Hematopoietic multipotent progenitor cell treated with erythropoietin and hydrocortisone succinate and interleukin-3 and kit ligand, for 15 days (in vitro differentiated cells): ENCODE results near the gene TRAF2.

Source experiments
- DNase-seq: peaks from one replicate; pipeline ENCODE4 v3.0.0-alpha.2; 2015; ENCODE audit warnings: low spot score

The TRAF2 gene

DNA sequence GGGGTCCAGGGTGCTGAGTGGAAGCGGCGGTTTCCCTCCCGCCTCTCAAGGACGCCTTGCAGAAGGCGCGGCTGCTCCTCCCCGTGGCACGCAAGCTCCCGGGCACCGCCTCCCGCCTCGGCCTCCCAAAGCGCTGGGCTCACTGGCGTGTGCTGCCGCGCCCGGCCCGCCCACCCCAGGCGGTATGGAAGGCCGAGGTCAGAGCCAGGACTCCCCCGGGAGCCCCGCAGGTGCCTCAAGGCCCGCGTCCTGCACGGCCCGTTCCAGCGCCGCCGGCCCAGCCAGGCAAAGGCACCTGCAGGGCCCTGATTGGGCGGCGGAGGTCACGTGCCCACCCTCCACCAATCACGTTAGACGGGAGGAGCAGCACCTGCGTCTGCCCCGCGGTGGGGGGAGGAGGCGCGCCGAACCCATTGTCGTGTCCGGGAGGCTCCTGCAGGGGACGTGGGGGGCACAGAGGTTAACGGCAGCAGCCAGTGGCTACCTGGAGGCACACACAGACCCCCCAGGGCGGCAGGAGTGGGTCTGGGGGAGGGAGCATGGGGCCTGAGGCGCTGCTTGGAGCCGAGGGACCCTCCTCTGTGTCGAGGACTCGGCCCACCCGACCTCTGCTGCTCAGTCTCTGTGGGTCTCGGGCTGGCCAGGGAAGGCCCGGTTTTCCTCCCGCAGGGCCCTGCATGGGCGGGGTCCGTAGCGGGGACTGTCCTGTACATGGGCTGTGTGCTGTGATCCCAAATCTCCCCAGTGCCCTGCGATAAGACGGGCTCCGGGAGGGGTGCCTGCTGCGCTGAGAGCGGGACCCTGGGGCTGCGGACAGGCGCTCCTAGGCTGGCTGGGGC is 63.7 kb downstream of the TRAF2 start:
- DNase-seq = peak; percentile 93

DNA sequence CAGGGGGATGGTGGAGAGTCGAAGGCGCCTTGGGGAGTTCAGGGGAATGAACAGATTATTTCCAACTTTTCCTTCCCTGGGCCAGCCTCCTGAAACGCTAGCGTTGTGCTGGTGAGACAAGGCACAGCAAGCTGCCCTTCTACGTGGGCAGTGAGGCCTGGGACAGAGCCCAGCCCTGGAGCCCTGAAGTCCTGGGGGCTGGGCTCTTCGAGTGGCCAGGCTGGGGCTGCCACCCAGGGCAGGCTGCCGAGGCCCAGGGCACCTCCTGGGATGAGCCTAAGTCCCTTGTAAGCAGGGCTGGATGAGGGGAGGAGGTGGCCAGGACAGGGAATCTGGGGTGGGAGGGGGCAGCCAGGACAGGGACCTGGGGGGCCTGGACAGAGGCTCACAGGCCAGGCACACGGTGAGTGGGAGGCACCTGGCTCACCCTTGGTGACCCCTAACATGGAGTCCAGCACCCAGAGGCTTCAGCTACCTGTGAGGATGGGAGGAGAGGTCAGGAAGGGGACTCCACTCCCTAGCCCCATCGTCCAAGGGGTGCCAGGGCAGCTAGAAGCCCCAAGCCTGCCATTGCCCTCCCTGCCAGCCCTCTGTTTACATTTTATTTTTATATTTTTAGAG is 64.5 kb downstream of the TRAF2 start:
- DNase-seq = no peak

DNA sequence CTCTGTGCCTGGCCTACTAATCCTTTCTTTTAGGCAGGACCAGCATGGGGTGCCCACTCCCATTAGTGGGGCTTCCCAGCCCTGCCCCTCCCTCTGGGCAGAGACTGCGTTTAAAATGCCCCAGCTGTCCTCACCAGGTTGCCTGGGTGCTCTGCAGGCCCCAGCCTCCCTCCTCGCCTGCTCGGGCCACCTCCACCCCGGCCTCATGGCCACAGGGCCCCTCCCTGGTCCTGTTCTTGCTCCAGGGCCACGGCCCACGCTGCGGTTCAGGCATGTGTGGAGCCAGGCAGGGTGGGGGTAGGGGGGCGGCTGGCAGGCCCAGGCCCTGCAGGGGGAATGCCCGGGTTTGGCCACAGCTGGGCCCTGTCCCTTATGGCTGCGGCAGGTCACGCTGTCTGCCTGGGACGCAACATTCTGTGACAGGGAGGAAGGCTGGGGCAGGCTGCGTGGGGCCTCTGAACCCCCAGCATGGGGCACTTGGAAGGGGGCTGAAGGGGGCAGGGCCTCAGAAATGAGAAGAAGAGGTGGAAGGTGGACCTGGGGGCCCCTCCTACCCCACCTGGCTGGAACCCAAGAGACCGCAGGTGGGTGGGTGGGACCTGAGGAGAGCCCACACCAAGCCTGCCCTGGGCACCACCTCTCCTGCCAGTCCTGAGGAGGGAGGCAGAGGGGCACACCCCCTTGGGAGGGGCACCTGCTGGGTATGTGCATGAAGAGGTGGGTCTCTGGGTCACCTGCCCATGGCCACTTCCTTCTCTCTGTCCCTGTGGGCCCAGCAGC is 65.4 kb downstream of the TRAF2 start, which contains the start of gene LCN12:
Gene LCN12 (plus strand): TSS at position 733 of the 780 bp plus-strand sequence. CDS start 55 bp downstream, outside the sequence.
- DNase-seq = no peak

DNA sequence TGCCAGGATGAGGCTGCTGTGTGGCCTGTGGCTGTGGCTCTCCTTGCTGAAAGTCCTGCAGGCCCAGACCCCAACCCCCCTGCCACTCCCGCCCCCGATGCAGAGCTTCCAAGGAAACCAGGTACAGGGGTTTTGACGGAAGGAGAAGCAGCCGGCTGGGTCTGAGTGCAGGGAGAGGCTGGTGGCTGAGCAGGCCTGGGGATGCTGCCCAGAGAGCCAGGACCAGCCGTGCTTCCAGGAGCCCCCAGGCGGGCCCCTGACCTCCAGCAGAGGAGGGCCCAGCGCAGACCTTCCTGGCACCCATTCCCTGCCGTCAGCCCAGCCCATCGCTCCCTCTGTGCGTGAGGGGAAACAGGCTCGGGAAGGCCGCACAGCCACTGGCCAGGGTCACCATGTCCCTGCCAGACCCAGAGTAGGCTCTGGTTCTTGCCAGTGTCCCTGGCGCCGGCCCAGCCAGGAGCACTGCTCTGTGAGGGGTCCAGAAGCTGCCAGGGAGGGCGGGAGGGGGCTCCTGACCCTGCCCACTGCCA is 66.1 kb downstream of the TRAF2 start:
- DNase-seq = no peak

DNA sequence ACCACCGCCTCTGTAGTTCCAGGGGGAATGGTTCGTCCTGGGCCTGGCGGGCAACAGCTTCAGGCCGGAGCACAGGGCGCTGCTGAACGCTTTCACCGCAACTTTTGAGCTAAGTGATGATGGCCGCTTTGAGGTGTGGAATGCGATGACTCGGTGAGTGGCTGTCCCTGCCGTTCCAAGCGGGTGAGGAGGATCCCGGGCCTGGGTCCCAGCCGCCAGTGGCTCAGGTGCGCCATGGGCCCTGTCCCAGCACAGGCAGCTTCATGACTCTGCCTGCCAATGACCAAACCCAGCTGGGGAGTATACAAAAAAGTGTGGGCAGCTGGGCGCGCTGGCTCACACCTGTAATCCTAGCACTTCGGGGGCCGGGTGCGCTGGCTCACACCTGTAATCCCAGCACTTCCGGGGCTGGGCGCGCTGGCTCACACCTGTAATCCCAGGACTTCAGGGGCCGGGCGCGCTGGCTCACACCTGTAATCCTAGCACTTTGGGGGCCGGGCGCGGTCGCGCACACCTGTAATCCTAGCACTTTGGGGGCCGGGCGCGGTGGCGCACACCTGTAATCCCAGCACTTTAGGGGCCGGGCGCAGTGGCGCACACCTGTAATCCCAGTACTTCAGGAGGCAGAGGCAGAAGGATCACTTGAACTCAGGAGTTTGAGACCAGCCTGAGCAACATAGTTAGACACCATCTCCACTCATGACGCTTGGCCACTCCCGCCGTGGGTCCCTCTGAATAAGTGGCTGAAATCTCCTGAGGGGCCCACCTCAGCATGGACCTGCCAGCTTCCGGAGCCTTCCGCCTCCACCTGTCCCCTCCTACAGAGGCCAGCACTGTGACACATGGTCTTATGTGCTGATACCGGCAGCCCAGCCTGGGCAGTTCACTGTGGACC is 66.8 kb downstream of the TRAF2 start:
- DNase-seq = no peak

DNA sequence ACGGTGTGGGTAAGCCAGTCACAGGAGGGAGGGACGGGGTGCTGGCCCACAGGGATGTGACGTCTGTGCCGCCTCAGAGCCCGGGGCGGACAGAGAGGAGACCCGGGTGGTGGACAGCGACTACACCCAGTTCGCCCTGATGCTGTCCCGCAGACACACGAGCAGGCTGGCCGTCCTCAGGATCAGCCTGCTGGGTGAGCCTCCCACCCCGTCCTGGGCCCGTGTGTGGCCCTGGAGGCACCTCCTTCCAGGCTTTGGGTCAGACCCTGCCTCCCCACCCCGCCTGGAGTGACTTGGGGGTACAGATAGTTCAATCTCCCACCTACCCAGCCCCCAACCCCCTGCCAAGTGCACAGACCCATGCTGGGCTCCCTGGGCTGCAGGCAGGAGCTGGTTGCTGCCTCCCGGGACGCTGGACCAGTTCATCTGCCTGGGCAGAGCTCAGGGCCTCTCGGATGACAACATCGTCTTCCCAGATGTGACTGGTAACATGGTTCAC is 67.5 kb downstream of the TRAF2 start:
- DNase-seq = no peak

DNA sequence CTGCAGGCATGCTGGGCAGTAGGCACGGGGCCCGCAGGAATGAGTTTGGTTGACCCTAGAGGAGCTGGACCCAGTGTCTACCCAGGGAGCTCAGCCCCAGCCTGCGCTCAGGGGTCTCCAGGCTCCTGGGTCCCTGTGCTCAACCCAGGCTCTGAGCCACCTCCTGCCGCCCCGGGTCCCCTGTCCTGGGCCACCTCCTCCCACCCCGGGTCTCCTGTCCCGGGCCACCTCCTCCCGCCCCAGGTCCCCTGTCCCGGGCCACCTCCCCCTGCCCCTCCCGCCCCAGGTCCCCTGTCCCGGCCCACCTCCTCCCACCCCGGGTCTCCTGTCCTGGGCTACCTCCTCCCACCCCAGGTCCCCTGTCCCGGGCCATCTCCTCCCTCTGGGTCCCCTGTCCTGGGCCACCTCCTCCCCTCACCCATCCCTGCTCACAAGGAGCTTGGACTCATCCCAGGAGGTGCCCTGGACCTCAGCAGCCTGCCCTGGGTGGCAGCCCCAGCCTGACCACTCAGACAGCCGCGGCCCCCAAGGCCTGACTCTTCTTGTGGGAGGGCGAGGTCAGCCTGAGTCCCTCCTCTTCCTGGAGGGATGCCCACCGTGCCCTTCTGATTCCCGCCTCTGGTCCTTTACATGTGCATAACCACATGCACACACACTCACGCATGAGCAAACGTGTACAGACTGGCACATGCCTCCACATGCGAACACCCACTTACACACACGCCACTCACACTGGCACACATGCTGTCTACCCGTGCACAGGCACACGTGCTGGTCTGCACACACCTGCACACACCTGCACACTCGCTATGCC is 68.2 kb downstream of the TRAF2 start:
- no peak for DNase-seq

DNA sequence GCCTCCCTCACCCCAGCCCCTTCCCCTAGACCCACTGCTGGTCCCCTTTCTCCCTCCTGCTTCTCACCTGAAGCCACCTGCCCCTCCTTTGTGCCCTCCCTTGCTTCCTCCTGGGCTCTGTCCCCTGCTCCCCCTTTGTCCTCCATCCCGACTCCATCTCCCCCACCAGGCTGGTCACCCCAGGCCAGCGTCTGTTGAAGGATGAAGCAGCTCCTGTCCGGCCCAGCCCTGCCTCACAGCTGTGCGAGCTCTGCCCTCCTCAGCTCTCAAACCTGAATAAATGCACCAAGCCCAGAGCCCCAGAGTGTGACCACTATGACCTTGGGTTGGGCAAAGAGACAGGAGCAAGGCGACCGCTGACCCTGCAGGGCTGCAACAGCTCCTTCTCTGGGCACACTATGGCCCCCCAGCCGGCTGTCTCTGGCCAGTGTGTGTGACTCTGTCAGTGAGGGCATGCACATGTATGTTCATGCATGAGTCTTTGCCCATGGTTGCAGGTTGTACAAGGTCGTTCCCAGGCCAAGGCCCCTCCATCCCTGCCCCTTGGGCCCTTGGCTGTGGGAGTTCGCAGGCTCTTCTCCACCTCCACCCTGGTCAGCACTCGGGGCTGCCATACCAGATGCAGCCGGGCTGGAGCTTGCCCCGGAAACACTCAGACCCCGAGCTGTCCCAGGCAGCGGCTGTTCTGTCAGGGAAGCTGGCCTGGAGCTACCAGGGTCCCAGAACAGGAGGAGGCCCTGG is 69.1 kb downstream of the TRAF2 start:
- no peak for DNase-seq

DNA sequence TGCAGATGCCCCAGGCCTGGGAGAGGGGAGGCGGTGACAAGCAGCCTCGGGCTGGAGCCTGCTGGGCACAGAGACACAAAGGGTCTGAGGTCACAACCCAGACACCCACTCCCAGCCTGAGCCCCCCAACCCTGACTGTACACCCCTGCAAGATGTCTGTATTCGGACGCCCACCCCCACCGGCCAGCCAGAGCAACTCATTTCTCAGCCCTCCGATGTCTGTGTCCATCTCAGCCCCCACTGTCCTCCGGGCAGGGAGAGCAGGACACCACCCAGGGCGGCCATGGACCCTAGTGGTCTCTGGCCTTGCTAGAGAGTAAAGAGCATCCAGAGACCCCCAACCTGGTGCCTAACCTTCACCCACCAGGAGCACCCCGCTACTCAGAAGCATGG is 69.6 kb downstream of the TRAF2 start:
- DNase-seq = no peak

DNA sequence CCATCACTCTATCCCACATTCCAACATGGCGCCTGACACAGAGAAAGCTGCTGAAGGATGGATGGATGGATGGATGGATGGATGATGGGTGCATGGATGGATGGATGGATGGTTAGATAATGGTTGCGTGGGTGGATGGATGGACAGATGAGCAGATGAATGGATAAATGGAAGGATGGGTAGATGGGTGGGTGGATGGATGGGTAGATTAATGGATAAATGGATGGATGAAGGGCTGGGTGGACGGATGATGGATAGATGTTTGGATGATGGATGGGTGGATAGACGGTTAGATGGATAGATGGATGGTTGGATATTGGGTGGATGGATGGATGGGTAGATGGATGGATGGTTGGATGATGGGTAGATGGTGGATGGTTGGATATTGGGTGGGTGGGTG is 70.3 kb downstream of the TRAF2 start:
- DNase-seq = no peak

DNA sequence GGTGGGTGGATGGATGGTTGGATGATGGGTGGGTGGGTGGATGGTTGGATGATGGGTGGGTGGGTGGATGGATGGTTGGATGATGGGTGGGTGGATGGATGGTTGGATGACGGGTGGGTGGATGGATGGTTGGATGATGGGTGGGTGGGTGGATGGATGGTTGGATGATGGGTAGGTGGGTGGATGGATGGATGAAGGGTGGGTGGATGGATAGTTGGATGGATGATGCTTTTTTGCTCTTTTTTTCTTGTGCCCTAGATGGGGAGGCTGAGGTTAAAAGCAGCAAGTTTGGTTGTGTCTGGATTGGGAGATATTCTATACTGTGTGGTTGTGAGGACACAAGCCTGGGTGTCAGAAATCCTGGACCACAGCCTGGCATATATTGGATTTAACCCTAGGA is 71.1 kb downstream of the TRAF2 start:
- no peak for DNase-seq

DNA sequence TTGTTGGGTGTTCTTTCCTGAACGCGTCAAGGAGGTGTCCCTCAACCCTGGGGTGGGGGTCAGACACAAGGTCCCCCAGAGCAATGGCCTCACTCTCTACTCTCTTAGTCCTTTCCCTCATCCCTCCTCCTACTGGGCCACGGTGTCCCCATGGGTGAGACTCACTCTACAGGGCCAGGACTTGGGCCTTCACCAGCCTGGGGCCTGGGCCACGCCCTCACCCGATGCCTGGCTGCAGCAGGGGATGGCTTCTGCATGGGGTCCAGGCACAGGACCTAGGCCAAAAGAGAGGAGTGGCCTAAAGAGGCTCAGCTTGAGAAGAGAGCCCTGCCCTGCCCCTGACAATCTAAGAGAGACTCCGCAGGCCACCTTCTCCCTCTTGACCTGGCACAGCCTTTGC is 71.6 kb downstream of the TRAF2 start:
- DNase-seq = no peak

DNA sequence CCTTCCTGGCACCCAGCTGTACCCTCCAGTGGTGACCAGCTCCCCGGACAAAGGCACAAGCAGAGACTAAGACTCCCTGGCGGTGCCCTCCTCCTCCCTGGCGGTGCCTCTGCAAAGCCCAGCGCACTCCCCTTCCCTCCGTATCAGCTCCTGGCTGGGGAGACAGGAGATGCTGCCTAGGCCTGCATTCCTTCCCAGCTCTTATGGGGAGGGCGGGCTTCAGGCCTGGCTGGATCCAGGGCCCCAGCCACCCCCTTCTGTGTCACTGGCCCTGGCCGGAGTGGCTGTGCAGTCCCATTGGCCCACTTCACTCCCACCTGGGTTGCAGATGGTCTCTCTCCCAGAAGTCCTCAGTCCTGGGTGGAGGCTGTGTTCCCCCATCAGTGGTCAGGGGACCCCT is 72.2 kb downstream of the TRAF2 start:
- DNase-seq = no peak

DNA sequence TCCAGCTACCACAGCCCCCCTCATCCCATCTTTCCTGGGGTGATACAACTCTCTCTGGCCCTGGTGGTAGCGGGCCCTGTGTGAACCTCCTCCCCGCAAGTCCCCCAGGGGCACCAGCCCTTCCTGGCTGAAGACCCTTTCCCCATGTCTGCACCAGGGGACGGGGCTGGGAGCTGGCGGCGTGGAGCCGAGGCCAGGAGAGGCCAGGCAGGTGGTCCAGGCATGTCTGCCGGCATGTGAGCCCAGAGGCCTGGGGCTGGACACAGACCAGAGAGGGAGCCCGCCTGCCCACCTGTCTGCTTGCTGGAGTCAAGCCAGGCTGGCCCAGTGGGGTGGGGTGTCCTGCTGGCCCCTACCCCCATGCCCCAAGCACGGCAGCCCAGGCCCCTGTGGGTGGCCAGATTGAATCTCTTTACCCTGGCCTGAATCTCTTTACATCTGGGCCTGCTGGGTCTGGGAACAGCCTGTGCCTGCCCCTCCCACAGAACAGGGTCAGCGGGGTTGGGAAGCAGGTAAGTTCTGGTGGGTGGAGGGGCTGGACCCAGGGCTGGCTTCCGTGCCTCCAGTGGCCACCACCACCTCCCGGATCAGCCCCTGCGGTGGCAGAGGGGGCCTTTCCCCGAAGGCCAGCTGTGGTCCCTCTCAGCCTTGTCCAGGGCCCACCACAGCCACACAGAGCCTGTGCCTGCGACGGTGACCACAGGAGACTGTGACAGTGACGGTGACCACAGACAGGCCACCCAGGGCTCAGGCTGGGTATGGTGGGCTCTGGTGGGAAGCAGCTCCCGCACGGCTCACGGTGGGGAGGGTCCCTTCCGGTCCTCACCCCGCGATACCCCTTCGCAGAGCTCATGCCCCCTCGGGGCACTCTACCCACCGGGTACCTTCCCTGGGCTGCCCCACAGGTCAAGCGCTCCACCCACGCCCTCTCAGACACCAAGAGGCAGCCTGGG is 72.9 kb downstream of the TRAF2 start:
- no peak for DNase-seq

DNA sequence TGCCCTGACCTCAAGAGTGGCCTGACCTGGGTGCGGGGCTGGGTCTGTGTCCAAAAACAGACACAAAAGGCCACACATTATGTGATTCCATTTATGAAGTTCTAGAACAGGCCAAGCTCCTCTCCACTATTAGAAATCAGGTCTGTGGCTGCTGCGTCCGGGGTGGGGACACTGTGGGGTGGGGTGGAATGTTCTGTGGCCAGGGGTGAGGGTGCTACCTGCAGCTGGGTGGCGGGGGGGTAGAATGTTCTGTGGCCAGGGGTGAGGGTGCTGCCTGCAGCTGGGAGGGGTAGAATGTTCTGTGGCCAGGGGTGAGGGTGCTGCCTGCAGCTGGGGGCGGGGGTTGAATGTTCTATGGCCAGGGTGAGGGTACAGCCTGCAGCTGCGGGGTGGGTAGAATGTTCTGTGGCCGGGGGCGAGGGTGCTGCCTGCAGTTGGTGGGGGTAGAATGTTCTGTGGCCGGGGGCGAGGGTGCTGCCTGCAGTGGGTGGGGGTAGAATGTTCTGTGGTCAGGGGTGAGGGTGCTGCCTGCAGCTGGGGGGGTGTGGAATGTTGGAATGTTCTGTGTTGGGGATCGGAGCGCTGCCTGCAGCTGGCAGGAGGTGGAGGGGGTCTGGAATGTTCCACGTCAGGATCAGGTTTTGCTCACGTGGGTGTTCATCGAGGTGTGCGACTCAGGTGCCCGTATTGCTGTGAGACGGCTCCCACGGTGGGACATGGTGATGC is 74.1 kb downstream of the TRAF2 start:
- no peak for DNase-seq

DNA sequence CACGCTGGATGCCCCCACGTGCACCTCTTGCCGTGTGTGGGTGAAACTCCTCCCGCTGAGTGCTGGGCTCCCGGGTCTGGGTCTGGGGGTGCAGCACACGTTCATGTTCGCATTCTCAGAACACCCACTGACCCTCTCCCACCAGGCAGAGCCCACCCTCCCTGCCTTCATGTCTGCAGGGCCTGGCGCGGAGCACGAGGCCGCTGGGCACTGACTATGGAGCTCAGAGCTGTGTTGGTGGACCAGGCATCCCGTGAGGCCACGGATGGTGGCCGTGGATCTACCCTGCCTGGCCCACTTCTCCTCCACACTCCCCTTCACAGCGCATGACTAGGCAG is 74.6 kb downstream of the TRAF2 start:
- no peak for DNase-seq

DNA sequence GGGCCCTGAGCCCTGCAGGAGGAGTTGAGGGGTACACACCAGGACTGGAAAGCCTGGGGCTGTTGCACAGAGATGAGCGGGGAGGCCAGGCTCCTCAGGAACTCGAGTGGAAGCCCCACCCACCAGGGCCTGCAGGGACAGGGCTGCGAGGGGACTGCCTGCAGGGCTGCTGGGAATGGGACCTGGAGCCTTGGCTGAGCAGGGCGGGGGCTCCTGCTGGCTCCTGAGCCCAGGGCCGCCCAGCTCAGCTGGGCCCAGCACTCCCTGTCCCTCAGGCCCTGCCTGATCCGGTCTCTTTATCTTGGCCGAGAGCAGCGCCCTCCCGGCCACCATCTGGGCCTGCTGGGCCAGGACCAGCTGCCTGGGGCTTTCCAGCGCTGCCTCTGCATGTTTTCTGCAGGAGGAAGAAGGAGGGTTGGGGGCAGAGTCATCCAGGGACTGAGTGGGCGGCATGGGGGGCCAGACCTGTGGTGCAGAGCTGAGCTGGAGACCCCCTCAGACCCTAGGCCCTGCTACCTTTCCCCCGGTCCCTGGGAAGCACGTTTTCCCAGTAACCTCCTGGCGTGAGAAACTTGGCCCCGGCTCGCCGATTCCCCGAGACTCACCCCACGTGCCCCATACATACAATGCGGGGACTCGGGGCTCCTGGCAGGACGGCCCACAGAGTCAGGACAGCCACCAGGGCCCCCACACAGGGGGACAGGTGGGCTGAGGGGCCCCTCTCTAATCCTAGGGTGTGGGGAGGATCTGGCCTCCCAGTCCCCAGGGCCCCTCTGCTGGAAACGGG is 75.2 kb downstream of the TRAF2 start:
- DNase-seq = no peak
